C4-2B (cell line): ENCODE measurements around the gene ZBTB16.

Experiments
- ZFX ChIP-seq: fragments of 450-650 bp; IDR thresholded peaks from 2 replicates; pipeline ENCODE4 v1.6.1; 2017
- TF ChIP-seq, protein P1 (sequence below): fragments of 450-650 bp; conservative IDR thresholded peaks from 2 replicates; pipeline ENCODE4 v1.5.1; 2017; ENCODE audit warnings: mild to moderate bottlenecking

DNA sequence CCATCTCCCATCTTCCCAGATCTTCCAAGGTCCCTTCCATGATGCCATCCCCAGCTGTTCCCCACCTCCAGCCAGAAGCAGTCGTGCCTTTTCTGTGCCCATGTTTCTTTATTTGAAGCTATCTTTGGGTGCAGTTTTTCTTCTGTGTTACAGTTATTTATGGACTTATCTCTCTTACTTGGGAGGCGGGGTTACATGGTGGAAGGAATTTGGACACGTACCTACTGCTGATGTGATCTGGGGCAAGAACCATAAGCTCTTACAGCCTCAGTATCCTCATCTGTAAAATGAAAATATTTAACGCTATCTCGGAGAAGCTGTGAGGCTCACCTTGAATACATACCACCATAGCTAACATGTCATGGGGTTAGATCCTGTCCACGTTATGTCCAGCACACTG lies 98.9 kb downstream of the ZBTB16 start:
- TF ChIP-seq, protein P1, sequence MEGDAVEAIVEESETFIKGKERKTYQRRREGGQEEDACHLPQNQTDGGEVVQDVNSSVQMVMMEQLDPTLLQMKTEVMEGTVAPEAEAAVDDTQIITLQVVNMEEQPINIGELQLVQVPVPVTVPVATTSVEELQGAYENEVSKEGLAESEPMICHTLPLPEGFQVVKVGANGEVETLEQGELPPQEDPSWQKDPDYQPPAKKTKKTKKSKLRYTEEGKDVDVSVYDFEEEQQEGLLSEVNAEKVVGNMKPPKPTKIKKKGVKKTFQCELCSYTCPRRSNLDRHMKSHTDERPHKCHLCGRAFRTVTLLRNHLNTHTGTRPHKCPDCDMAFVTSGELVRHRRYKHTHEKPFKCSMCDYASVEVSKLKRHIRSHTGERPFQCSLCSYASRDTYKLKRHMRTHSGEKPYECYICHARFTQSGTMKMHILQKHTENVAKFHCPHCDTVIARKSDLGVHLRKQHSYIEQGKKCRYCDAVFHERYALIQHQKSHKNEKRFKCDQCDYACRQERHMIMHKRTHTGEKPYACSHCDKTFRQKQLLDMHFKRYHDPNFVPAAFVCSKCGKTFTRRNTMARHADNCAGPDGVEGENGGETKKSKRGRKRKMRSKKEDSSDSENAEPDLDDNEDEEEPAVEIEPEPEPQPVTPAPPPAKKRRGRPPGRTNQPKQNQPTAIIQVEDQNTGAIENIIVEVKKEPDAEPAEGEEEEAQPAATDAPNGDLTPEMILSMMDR = no peak
- TF ChIP-seq ZFX = no peak
